Activated B cell treated with CpG ODN at 0.5 μM for 24 hours (primary cell): Measurements from ENCODE around the gene SLC6A3. TPM values are rescaled to one million over a fixed set of nuclear protein-coding genes. Genes with fewer than 3 reads are reported as not detected.

Source experiments
- ATAC-seq: fragments of 200-7000 bp; cut with Tn5 transposase; one replicate; pipeline ENCODE4 v1.10.0; 2021; ENCODE audit warnings: low read depth, mild to moderate bottlenecking, moderate library complexity
- CTCF ChIA-PET: fragments of 350-600 bp; sonication (Branson Sonifier 250); formaldehyde crosslinking; loops from one replicate; lab custom pipeline; 2021; ENCODE audit warnings: antibody characterized with exemption; lab: Charles Lee
- POLR2A ChIA-PET: fragments of 350-600 bp; sonication (Branson Sonifier 250); formaldehyde crosslinking; loops from one replicate; lab custom pipeline; 2021; ENCODE audit warnings: antibody characterized with exemption; lab: Charles Lee
- DNase-seq: peaks from one replicate; pipeline ENCODE4 v3.0.0; 2022
- H3K27ac Mint-ChIP-seq: one replicate; pipeline ENCODE4 v1.8.0; 2020; ENCODE audit warnings: mixed read lengths
- H3K27me3 Mint-ChIP-seq: one replicate; pipeline ENCODE4 v1.8.0; 2021; ENCODE audit warnings: mixed read lengths
- H3K36me3 Mint-ChIP-seq: one replicate; pipeline ENCODE4 v1.8.0; 2021; ENCODE audit warnings: low read depth, mixed read lengths
- H3K4me1 Mint-ChIP-seq: one replicate; pipeline ENCODE4 v1.8.0; 2021; ENCODE audit warnings: mixed read lengths
- H3K4me3 Mint-ChIP-seq: one replicate; pipeline ENCODE4 v1.8.0; 2020; ENCODE audit warnings: mild to moderate bottlenecking, mixed read lengths
- H3K9me3 Mint-ChIP-seq: one replicate; pipeline ENCODE4 v1.8.0; 2020; ENCODE audit warnings: mixed read lengths
- CTCF ChIP-seq: fragments of 200-600 bp; IDR thresholded peaks from one replicate; pipeline ENCODE4 v1.8.0; 2022; ENCODE audit warnings: antibody characterized with exemption, mild to moderate bottlenecking
- intact Hi-C: fragments of 100-400 bp; cut with micrococcal nuclease; formaldehyde crosslinking; loops from one replicate; pipeline ENCODE4 v1.15.1; 2024
- total RNA-seq: library from RNA; stranded (reverse); gene quantifications from 2 replicates; pipeline ENCODE4 v1.2.3, GENCODE V29; 2022

SLC6A3 gene
- total RNA-seq, 1 donor from 2014 or later = 2.0 TPM

GRCh38 chr5:1445689-1446601, 705 bp upstream of the SLC6A3 start:
- ATAC-seq (peak; percentile 6), DNase-seq (no peak)
- ChIA-PET POLR2A (interaction anchor here (1.2 kb wide), 1 partner anchor 188 kb away, joined by 4 read pairs; no protein-coding TSS in a partner anchor), CTCF (no interaction called here)
- TF ChIP-seq CTCF = no peak
- Mint-ChIP-seq H3K36me3 (no peaks in the 10 kb centered on the region), H3K4me3 (no peak overlapping the region), H3K9me3 (no peaks in the 10 kb centered on the region), H3K4me1 (peaks cover 15% of the 10 kb centered on the region), H3K27ac (no peak overlapping the region), H3K27me3 (peaks cover 39% of the 10 kb centered on the region)
- intact Hi-C loops = no loop called here

- ChIA-PET CTCF (no interaction called here), POLR2A (no interaction called here)
- no peak overlapping the region for H3K27ac Mint-ChIP-seq
- peak; percentile 21 for DNase-seq
- H3K4me1 Mint-ChIP-seq = peaks cover 15% of the 10 kb centered on the region
- H3K4me3 Mint-ChIP-seq = peak overlapping the region; percentile 68
- TF ChIP-seq CTCF = no peak
- H3K27me3 Mint-ChIP-seq = peaks cover 48% of the 10 kb centered on the region
- H3K36me3 Mint-ChIP-seq = no peaks in the 10 kb centered on the region
- intact Hi-C loops = no loop called here
- no peak for ATAC-seq
- H3K9me3 Mint-ChIP-seq = peaks cover 7% of the 10 kb centered on the region
These were observed 665 bp downstream of the SLC6A3 start for GRCh38 chr5:1444361-1445189.

GRCh38 chr5:1443991-1444360, 1.3 kb downstream of the SLC6A3 start:
- H3K4me1 Mint-ChIP-seq = peaks cover 15% of the 10 kb centered on the region
- H3K36me3 Mint-ChIP-seq = no peaks in the 10 kb centered on the region
- ATAC-seq (no peak), DNase-seq (peak; percentile 14)
- ChIA-PET CTCF (no interaction called here), POLR2A (no interaction called here)
- H3K4me3 Mint-ChIP-seq = peak overlapping the region; percentile 68
- H3K27me3 Mint-ChIP-seq = peaks cover 48% of the 10 kb centered on the region
- no peak for TF ChIP-seq CTCF
- H3K9me3 Mint-ChIP-seq = peaks cover 7% of the 10 kb centered on the region
- intact Hi-C loops = no loop called here
- H3K27ac Mint-ChIP-seq = no peak overlapping the region

- H3K9me3 Mint-ChIP-seq = peaks cover 7% of the 10 kb centered on the region
- POLR2A ChIA-PET = no interaction called here
- H3K27ac Mint-ChIP-seq = no peak overlapping the region
- peaks cover 15% of the 10 kb centered on the region for H3K4me1 Mint-ChIP-seq
- CTCF ChIA-PET = no interaction called here
- DNase-seq (no peak), ATAC-seq (no peak)
- H3K27me3 Mint-ChIP-seq = peaks cover 46% of the 10 kb centered on the region
- intact Hi-C loops = no loop called here
- TF ChIP-seq CTCF = no peak
- no peak overlapping the region for H3K4me3 Mint-ChIP-seq
- H3K36me3 Mint-ChIP-seq = no peaks in the 10 kb centered on the region
These were observed 2.1 kb downstream of the SLC6A3 start for GRCh38 chr5:1443171-1443570.
